ENCODE results near the gene ITPRIPL1.

GRCh38 chr2:96329874-96330273 lies 4.8 kb downstream of the ITPRIPL1 start:
- TF ChIP-seq CTCF (IDR thresholded peaks at IDR 0.05 in 4 of 5, conservative IDR thresholded peaks at IDR 0.05 in 1 of 5): no peak
- TF ChIP-seq POLR2A (IDR thresholded peaks at IDR 0.05): no peak

Data from gastrocnemius medialis (tissue), 4 donors.